Measurements from ENCODE around the gene RNF44.

GRCh38 chr5:176575066-176575465 lies 37.9 kb upstream of the RNF44 start:
- TF ChIP-seq CTCF (IDR thresholded peaks at IDR 0.05) (no peak), EZH2 (IDR thresholded peaks at IDR 0.05) (no peak)

Data from neural progenitor cell (in vitro differentiated cells).